HG03159 (cell line): ENCODE data around the gene PLK2.

Source experiments
- ATAC-seq: cut with Tn5 transposase; IDR thresholded peaks from one replicate; pipeline ENCODE4 v1.9.1; 2021; ENCODE audit warnings: mild to moderate bottlenecking, moderate library complexity; ENCODE audit not compliant: unreplicated experiment

The PLK2 gene

DNA sequence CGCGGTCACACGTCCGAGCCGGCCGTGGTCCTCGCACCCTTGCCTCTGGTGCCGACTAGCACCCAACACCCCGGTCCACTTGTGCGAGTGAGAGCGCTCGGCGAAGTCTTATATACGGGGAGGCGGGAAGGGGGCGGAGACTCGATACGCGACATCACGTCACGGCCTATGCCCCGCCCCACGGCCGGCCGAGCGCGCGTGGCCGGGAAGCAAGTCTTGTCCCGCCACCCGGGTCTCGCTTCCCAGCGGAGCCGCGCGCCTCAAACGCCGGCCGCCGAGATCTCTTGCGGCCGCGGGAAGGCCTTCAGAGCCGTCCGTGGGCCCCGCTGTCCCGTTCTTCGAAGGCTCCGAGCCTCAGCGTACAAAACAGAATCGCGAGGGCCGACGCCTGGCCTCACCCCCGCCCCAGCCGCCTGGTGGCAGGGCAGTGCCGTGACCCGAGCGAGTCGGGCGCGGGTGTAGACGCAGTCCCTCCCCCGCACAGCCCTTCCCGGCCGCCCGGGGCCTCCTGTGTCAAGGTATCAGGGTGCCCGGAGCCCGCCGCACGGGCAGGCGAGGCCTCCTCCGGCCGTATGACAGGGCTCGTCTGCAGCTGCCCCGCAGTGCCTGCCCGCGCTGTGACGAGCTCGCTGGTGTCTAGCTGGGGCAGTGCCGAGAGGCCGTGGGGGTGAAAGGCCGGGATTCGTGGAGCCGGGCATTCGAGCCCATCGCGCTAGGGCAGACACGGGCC lies at the start of gene PLK2:
PLK2 (minus strand) TSS at position 85 of the 730 bp plus-strand sequence. CDS start 127 bp downstream, outside the sequence.
- ATAC-seq = peak; percentile 73

DNA sequence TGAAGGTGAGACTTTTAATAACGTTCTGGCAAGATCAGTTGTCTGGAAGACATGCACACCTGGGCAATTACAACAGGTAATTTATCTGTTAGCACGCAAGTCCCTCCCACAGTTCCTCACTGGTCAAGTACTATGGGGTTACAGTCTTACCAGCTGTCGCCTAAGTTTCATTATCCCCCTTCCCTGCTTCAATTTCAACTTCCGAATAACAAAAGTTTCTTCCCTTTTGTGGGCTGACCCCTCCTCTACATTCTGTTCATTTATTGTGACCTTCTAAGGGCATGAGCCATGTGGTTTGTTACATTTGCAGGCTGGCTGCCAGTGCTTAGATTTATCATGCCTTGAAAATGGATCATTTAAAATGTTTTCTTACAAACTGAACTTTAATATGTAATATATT lies 47.8 kb upstream of the PLK2 start:
- no peak for ATAC-seq

DNA sequence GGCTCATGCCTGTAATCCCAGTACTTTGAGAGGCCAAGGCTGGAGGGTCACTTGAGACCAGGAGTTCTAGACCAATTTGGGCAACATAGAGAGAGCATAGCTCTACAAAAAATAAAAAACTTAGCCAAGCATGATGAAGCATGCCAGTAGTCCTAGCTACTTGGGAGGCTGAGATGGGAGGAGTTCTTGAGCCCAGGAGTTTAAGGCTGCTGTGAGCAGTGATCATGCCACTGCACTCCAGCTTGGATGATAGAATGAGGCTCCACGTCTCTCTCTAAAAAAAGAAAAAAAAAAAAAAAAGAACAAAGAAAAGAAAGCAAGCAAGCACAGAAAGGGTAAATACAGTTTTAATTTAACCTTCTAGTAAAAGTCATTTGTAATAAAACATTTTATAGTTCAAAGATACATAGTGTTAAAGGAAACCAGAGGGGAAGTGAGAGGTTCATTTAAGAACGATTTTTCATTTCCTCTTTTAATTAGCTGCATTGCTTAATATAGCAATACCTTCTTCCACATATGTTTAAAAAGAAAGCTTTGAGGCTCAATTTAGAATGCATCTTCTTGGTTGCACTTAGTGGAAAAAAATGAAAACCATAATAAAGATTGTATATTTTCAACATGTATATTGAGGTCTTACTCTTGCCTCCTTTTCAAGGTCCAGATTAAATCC lies 46.2 kb upstream of the PLK2 start:
- peak; percentile 88 for ATAC-seq

DNA sequence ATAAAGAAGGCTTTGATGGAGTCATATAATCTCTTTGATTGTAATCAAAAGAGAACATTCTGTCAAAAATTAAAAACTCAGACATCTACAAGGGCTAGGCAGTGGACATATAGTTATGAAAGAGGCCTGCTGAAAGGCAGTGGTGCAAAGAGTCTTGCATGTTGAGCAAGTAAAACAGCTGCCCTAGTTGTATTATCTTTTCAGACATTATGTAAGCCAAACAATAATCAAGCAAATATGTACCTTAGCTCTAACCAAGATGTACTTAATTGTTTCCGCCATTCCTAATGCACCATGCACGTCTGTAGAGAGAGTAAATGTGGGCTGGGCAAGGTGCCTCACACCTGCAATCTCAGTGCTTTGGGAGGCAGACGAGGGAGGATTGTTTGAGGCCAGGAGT lies 45.6 kb upstream of the PLK2 start:
- no peak for ATAC-seq

DNA sequence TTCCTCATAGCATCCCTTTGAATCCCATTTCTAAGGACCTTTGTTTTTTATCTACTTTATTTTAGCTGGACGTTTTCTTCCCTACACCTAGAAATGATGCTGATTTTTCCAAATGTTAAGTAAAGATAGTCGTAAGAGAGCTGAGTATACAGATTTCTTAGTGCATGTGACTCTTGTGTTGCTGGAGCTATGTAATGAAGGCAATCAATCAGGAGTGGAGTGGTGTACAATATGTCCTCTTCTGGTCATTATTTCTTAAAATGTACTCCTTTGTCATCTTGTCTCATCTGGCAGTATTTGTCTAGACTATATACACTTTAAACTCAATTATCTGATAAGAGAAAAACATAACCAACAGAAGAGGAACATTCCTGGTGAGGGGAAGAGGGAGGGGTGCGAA lies 44.9 kb upstream of the PLK2 start:
- no peak for ATAC-seq

DNA sequence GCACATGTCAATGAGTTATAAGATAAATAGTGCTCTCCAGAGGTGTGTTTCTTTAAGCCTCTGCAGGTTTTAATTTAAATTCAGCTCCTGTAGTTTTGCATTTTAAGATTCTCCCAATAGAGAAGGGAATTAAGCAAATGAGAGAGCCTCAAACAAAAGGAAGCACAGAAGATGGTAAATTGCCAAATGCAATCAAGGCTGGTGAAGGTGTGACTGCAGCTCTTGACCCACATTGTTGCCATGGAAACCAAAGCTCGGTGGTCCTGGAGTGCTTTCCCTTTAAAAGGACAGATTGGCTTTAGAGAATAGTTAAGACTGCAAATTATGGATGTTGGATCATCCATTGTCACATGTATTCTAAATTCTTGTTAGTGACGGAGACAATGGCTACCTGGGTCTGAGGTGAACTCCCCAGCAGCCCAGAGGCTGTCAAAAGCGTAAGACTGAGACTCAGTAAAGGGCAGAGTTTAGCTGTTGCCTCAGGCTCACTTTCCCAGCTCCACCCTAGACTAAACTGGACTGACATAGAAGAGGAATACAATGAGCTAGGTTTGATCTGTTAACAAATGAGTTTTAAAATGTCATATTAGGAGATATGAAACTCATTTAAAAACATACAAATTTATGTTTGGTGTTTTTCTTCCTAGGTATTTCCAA lies 43.6 kb upstream of the PLK2 start:
- ATAC-seq = no peak

DNA sequence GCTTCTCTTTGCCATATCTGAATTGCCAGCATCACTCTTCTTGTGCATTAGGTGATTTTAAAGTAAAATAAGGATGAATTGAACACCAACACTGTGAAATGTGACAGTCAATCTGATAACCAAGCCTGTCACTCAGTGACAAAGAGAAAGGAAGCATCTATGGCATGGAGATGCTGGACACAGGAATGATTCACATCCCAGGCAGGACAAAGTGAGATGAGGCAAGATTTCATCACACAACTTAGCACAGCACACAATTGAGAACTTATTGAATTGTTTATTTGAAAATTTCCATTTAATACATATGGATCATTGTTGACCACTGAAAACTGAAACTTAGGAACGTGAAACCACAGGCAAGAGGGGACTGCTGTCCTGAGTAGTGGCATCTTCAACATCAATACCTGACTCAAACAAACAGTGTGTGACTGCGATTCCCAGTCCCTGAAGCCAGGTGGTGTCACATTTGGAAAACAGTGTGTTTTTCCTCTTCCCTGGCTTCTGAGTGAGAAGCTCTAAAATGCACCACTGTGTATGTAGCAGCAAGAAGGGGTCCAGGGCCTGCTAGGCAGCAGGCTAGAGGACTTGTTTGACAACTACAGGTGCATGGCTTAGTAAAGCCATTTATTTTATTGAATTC lies 42.0 kb upstream of the PLK2 start:
- ATAC-seq = no peak

DNA sequence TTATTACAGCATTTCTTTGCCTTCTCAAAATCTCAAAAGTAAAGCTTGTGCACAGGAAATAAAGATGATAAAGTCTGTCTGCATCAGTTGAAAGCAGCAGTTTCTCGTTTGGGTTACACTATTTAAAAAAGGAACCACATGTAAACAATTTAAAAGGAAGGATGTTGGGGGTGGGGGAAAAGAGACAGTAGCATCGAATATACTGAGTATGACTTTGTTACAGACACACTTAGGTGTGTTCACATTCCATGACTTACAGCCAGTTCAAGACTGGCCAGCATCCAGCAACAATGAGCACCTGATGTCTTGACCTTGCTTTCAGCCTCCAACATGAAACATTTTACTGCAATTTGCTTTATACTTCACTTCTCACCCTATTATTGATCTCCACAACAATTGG lies 40.1 kb upstream of the PLK2 start:
- ATAC-seq = no peak

DNA sequence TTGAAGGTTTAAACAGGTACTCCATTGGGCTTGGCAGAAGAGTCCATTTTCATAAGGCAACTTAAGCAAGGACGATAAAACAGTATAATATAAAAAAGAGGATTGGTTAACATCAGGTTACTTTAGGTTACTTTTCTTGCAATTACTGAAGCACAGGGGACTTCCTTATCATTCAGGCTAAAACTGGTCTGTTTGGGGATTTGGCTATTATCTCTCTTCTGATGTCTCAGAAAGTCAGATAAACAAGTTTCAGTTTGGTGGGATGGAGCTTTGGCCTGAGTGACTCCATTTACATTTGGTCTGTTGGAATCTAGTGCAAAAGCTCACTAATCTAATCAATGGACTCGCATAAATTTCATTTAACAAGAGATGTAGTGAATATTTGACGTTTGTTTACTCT lies 39.3 kb upstream of the PLK2 start:
- no peak for ATAC-seq

DNA sequence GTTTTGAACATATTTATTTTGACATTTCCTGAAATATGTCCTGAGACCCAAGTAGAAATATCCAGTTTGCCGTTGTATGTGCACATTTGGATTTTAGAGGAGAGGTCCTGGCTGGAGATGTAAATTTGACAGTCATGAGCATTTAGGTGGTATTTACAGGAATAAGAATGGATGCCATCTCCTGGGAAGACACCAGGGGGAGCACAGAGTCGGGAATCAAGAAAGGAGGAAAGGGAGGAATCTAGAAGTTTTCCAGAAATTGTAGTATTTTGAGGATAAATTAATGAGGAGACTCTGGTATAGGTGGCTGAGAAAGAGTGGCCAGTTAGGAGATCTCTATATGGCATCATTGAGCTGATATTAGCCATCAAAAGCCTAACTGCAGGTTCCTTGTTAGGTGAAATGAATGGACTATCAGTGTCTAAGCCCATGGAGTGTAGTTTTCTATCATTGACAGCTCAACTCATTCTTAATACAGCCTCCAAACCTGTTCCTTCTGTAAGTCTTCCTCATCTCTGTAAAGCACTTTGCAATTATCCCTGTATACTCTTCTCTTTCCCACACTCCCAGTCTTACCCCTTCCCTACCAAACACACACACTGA lies 38.6 kb upstream of the PLK2 start:
- no peak for ATAC-seq

DNA sequence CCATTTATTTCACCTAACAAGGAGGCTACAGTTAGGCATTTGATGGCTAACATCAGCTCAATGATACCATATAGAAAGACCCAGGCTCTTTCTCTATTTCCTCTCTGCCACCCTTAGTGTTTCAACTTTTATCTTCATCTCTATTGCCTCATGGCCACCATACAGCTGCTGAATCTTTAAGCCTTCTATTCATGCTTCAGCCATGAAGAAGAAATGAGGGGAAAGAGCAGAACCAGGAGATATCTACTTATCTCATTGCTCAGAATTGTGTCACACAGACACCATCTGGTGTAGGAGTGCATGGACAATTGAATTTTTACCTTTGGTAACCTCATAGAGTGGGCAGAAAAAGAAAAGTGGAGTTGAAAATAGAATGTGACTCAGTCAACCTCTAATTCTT lies 38.0 kb upstream of the PLK2 start:
- ATAC-seq = no peak

DNA sequence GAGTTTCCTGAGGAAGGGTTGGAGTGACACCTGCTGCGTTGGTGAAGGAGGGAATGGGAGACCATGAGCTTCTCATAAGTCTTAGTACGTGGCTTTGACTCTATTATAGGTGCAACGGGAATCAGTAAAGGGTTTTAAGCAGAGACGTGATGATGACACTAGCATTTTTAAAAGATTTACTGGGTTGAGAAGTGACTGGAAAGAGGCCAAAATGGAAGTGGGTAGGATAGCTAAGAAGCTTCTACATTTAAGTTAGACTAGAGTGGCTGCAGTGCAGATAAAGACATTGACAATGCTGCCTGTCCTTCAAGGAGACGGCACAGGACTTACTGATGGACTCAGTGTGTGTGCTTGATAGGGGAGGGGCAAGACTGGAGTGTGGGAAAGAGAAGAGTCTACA lies 37.5 kb upstream of the PLK2 start:
- ATAC-seq = no peak

DNA sequence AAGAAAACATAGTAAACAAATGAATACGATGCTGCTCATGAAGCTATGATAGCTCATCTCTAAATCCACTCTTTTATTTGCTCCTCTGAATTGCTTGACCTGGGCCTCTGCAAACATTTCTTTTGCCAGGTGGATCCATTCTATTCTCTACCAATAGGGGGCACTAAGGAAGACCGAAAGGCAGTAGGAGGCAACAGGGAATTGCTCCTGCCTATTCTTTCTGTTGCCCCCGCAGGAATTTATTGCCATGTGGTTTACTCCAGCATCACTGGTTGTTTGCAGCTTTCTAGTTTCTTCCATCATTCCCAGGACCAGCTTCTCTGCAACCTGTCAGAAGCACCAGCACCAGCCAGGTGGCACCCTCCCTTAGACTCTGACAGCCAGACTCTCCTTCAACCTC lies 36.6 kb upstream of the PLK2 start:
- no peak for ATAC-seq

DNA sequence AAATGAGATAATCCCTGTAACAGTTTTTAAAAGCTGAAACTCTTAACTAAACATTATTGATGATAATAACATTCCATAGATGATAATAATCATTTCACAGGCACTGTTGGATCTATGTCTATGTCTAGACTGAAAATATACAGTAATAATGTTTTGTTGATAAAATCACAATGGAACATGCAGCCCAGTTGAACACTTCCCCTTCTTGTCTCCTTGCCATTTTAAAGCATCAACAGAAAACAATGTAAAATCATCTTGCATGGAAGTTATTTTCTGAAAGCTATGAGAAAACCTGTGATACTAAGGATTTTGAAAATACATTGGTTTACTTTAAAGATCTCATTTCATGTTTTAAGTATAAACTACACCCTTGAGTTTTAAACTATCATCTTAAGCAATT lies 33.3 kb upstream of the PLK2 start:
- no peak for ATAC-seq

DNA sequence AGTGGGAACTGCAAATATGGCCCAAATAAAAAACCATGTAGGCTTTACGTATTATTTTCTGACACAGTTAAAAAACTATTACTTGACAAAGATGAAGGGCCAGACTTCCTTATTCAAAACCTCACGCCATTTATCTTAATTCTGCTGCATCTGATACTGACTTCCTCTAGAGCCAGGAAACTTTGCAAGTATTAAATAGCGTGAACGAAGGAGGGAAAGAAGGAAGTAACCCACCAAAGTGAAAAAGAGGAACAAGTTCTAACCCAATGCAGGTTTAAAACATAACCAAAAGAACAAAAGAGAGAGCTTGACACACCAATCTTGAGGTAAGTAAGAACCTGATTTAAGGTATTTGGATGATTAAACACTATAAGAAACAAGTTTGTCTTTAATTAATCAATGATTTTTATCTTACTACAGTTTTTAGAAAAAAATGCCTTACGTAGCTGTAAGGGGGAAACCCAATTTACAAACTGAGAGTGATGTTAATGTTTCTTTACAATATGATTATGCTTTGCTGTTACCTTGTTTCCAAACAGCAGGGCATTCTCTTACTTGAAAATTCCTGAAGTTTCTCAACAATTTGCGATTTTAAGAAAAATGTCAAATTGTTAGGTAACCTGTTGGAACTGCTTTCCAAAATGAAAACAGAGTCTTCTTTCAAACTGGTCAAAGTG lies 31.5 kb upstream of the PLK2 start, which contains the start of gene GAPT:
GAPT (plus strand) TSS at position 220 of the 677 bp plus-strand sequence. CDS start 3,102 bp downstream, outside the sequence.
- peak; percentile 88 for ATAC-seq

DNA sequence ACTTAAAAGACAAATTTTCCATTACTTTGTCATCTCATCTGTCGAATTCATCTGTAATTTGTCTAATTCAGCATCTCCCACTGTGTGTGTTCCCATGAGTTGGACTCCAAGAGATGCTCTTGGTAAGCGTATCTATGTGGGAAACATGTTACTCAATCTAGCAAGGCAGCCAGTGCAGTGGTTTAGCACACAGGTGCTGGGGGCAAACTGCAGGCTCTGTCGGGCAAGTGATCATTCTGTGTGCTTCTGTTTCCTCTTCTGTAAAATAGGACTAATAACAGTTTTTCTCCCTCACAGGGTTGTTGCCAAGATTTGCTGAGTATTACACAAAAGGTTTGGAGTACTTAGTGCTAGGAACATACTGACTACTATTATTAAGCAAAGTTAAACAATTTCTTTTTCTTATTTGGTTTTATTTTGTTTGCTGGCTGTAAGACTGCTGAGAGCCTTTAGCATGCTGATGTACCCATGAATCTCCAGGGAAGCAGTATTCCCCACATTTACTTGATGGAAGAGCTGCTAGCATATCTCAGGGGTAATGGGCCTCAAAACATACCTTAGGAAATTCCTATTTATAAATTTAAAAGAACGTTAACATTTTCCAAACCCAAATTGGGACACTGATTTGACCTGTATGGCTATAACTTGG lies 30.6 kb upstream of the PLK2 start:
- ATAC-seq = no peak

DNA sequence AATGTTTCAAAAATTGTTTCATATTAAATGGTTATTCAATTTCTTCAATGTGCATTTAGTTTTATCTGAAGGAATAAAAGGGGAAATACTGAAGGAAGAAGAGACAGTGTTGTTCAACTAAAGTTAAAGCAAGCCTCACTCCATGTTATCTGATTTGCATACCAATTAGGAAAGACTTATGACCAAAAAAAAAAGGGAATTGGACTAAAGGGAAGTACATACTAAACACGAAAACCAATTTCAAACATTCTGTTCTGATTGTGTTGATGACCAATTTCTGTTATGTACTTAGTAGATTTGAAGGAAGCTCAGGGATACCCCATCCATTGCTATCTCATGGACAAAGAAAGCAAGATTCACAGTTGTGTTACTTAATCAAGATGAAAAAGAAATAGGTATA lies 26.4 kb upstream of the PLK2 start:
- ATAC-seq = no peak

DNA sequence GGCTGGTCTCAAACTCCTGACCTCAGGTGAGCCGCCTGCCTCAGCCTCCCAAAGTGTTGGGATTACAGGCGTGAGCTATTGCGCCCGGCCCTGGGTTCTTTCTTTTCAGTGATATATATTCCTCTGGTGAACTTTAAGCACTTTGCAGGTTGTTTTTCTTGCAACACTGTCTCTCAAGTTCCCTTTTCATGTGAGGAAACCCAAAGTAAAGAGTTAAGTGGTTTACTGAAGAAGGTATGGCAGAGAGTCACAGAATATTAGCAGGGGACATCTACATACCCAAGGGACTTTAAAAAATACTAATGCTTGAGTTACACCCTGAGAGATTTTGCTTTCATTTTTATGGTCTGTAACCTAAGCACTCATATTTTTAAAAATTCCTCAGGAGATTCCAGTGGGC lies 24.6 kb upstream of the PLK2 start:
- ATAC-seq = no peak

DNA sequence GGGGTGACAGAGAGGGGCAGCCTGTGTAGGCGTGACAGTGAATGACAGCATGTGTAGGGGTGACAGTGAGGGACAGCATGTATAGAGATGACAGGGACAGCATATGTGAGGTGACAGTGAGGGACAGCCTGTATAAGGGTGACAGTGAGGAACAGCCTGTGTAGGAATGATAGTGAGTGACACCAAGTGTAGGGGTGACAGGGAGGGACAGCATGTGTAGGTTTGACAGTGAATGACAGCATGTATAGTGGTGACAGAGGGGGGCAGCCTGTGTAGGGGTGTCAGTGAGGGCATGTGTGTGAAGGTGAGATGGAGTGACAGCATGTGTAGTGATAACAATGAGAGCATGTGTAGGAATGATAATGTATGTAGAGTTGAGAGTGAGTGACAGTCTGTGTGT lies 22.6 kb upstream of the PLK2 start:
- no peak for ATAC-seq

DNA sequence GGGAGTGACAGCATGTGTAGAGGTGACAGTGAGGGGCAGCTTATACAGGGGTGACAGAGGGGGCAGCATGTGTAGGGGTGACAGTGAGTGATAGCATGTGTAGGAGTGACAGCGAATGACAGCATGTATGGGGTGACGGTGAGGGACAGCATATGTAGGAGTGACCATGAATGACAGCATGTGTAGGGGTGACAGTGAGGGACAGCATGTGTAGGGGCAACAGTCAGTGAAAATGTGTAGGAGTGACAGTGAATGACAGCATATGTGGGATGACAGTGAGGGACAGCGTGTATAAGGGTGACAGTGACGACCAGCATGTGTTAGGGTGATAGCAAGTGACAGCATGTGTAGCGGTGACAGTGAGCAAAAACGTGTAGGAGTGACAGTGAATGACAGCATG lies 21.9 kb upstream of the PLK2 start:
- no peak for ATAC-seq
